Tibial nerve (tissue), 4 donors: ENCODE measurements around the gene MTCH1. TPM values are rescaled to one million over a fixed set of nuclear protein-coding genes. Genes with fewer than 3 reads are reported as not detected.
A peak's percentile ranks its signal among the peaks of the same experiment; 100 is the strongest.

Source experiments
- DNase-seq, 2 donors: peaks; one replicate each; pipeline ENCODE4 v3.0.0-alpha.2; 2019; ENCODE audit warnings: low spot score in 2 of 2
- H3K27ac ChIP-seq, 4 donors: fragments of 200-600 bp; sonication (generic) in 3 of 4; one replicate each; pipeline ENCODE4 v1.5.1; 2017 to 2019; ENCODE audit warnings: mild to moderate bottlenecking in 1 of 4
- H3K27me3 ChIP-seq, 2 donors: fragments of 200-600 bp; sonication (generic) in 1 of 2; one replicate each; pipeline versions ENCODE4 v1.5.1 to v1.6.0; 2017 to 2019
- H3K36me3 ChIP-seq, 3 donors: fragments of 200-600 bp; sonication (generic); one replicate each; pipeline ENCODE4 v1.5.1; 2018 to 2019
- H3K4me1 ChIP-seq, 4 donors: fragments of 200-600 bp; sonication (generic) in 3 of 4; one replicate each; pipeline ENCODE4 v1.5.1; 2017 to 2019
- H3K4me3 ChIP-seq, 4 donors: fragments of 200-600 bp; sonication (generic) in 3 of 4; one replicate each; pipeline ENCODE4 v1.5.1; 2017 to 2019; ENCODE audit warnings: mild to moderate bottlenecking in 1 of 4, moderate library complexity in 1 of 4
- H3K9me3 ChIP-seq, 4 donors: fragments of 200-600 bp; sonication (generic) in 3 of 4; one replicate each; pipeline ENCODE4 v1.5.1; 2017 to 2019
- EP300 ChIP-seq, 2 donors: sonication (generic); formaldehyde crosslinking; IDR thresholded peaks; one replicate each; pipeline ENCODE4 v1.6.1; 2017; ENCODE audit warnings: antibody characterized with exemption in 2 of 2, mild to moderate bottlenecking in 1 of 2
- POLR2A ChIP-seq, 2 donors: fragments of 450-650 bp; IDR thresholded peaks; one replicate each; pipeline ENCODE4 v1.6.1; 2017; ENCODE audit warnings: antibody characterized with exemption in 2 of 2, mild to moderate bottlenecking in 2 of 2, moderate library complexity in 2 of 2
- WGBS, 2 donors: methylation state at CpG; one replicate each; pipeline ENCODE4 v1.1.5; 2018; 5-methylcytosine and 5-hydroxymethylcytosine counted together
- total RNA-seq, 4 donors: library from RNA; depleted of rRNA; stranded (reverse); fragments of >200 nt; gene quantifications; one replicate each; pipeline ENCODE4 v1.1.0, GENCODE V29; 2016
- TF ChIP-seq, protein P1 (sequence below), 5 experiments: fragments of 200-600 bp in 3 of 5; fragments of 450-650 bp in 2 of 5; sonication (generic) in 3 of 5; IDR thresholded peaks; one replicate each; pipeline ENCODE4 v1.5.1; 2016 to 2019; ENCODE audit warnings: antibody characterized with exemption in 5 of 5, mild to moderate bottlenecking in 3 of 5, moderate library complexity in 2 of 5

Gene MTCH1
- total RNA-seq, 4 donors from 2014 or later: 277 to 347 (median 301) TPM

DNA sequence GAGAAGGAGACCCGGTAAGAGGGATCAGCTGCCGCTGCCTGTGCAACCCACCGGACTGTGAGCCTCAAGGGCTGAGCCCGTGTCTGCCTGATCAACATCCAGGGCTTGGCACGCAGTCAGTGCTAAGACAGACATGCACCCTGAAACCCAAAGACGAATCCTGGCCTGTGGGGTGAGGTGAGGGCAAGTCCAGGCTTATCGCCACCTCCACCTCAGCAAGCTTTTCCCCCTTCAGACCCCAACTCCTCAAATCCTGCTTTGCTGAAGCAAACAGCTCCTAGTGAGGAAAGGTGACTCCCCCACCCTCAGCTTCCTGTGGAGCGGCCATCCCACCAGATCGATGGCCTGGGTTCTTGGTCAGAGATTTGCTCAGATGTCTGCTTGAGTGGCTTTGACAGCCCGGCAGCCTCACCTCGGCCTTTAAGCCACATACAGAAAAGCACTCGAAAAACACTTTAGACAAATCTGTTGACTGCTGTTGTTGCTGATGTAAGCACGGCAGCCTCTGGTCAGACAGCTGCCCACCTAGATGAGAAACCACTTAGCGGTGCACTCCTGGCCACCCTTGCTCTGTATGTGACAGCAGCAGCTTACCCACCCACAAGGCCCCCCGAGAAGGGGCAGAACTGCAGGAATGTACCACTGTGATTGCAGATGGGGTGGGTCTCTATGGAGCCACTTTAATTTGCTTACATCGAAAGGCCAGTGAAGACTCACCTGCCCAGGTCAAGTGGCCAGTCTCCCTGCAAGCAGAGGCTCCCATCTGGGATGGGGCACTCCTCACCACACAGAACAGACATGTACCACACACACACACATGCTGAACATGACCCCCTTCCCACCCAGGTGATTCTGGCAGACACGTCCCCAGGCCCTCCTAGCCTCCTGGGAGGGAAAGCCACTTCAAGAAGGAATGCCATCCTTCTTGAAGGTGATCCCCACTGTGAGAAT, 14.8 kb downstream of the MTCH1 start:
- Histone ChIP-seq H3K4me1 (peaks cover 0 to 67% (median 4%) of the 10 kb centered on the region in 4 donors), H3K4me3 (no peak overlapping the region), H3K27me3 (no peaks in the 10 kb centered on the region), H3K9me3 (no peaks in the 10 kb centered on the region), H3K36me3 (peaks cover 21 to 100% (median 43%) of the 10 kb centered on the region in 3 donors), H3K27ac (peak overlapping the region in 3 of 4 donors; percentile 14 to 79 (median 75))
- TF ChIP-seq, protein P1, sequence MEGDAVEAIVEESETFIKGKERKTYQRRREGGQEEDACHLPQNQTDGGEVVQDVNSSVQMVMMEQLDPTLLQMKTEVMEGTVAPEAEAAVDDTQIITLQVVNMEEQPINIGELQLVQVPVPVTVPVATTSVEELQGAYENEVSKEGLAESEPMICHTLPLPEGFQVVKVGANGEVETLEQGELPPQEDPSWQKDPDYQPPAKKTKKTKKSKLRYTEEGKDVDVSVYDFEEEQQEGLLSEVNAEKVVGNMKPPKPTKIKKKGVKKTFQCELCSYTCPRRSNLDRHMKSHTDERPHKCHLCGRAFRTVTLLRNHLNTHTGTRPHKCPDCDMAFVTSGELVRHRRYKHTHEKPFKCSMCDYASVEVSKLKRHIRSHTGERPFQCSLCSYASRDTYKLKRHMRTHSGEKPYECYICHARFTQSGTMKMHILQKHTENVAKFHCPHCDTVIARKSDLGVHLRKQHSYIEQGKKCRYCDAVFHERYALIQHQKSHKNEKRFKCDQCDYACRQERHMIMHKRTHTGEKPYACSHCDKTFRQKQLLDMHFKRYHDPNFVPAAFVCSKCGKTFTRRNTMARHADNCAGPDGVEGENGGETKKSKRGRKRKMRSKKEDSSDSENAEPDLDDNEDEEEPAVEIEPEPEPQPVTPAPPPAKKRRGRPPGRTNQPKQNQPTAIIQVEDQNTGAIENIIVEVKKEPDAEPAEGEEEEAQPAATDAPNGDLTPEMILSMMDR (IDR thresholded peaks at IDR 0.05): no peak
- no peak for TF ChIP-seq POLR2A (IDR thresholded peaks at IDR 0.05)
- no peak for TF ChIP-seq EP300 (IDR thresholded peaks at IDR 0.05)
- WGBS, 2 donors: 82 to 85% methylated on average over 15 to 17 of the region's 17 CpGs
- no peak for DNase-seq

DNA sequence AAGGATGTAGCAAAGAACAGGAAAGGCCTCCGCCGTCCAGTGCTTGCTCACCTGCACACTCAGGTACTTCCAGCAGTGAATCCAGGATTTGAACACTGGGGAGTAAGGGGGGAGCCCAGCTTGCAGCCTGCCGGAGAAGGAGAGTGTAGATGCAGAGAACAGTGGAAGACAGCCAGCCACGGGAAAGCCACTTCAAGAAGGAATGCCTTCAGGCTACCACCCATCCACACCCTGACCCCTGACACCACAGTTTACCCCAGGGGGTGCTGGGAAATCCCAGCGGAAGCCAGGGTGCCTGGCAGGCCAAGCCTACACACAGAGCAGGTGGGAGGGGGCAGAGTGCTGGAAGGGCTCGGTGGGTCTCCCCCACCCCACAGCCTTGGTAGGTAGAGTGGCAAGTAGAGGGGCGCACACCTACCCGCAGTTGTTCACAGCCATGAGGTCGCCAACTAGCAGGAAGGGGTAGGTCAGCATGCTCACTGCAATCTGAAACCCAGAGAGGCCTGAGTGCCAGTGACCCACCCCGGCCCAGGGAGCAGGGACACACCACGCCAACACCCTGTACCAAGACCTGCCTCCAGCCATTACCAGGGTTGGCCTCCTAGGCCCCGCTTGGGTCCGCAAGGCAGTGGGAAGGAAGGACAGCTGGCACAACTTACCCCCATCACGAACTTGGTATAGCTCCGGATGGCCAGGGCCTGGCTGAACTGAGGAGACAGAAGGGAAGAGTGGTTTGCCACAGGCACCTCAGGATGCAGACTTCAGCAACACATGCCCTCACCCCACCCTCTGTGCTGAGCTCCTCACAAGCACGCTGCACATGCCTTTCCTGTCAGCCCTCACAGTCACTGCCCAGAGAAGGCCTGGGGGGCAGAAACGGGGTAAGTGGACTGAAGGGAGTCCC, 15.8 kb downstream of the MTCH1 start:
- Histone ChIP-seq H3K4me1 (peaks cover 0 to 60% (median 4%) of the 10 kb centered on the region in 4 donors), H3K9me3 (no peaks in the 10 kb centered on the region), H3K27me3 (no peaks in the 10 kb centered on the region), H3K27ac (peak overlapping the region in 2 of 4 donors; percentile 75 to 79), H3K4me3 (no peak overlapping the region), H3K36me3 (peaks cover 17 to 95% (median 34%) of the 10 kb centered on the region in 3 donors)
- TF ChIP-seq EP300 (IDR thresholded peaks at IDR 0.05) (no peak), POLR2A (IDR thresholded peaks at IDR 0.05) (no peak)
- TF ChIP-seq, protein P1 (IDR thresholded peaks at IDR 0.05): no peak
- WGBS, 2 donors: 80 to 83% methylated on average over 17 of the region's 17 CpGs
- no peak for DNase-seq

DNA sequence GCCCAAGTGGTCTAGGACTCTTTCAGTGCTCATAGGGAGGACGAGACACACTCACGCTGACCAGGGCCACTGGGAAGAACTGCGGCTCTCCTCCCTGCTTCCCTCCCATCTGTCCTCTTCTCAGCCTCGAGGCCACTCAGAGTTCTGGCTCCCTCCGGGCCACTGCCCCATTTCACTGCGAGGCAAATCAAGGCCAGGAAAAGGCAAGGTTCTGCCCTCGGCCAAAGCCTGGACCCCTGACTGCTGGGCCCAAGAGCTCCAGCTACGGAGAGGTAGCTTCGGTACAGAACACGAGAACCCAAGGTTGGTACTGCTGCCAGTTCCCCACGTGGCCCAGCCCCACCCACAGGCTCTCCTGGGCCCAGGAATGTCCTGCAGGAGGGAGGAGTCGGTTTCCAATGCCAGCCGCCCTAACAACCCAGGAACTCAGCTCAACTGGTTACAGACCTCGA, 16.7 kb downstream of the MTCH1 start:
- Histone ChIP-seq H3K36me3 (peaks cover 12 to 86% (median 34%) of the 10 kb centered on the region in 3 donors), H3K9me3 (no peaks in the 10 kb centered on the region), H3K4me1 (peaks cover 0 to 60% (median 5%) of the 10 kb centered on the region in 4 donors), H3K4me3 (no peak overlapping the region), H3K27ac (peak overlapping the region; percentile 13 to 79 (median 64)), H3K27me3 (no peaks in the 10 kb centered on the region)
- no peak for DNase-seq
- TF ChIP-seq, protein P1 (IDR thresholded peaks at IDR 0.05): no peak
- whole genome bisulfite sequencing, 2 donors: 69 to 83% methylated on average over 10 to 14 of the region's 14 CpGs

DNA sequence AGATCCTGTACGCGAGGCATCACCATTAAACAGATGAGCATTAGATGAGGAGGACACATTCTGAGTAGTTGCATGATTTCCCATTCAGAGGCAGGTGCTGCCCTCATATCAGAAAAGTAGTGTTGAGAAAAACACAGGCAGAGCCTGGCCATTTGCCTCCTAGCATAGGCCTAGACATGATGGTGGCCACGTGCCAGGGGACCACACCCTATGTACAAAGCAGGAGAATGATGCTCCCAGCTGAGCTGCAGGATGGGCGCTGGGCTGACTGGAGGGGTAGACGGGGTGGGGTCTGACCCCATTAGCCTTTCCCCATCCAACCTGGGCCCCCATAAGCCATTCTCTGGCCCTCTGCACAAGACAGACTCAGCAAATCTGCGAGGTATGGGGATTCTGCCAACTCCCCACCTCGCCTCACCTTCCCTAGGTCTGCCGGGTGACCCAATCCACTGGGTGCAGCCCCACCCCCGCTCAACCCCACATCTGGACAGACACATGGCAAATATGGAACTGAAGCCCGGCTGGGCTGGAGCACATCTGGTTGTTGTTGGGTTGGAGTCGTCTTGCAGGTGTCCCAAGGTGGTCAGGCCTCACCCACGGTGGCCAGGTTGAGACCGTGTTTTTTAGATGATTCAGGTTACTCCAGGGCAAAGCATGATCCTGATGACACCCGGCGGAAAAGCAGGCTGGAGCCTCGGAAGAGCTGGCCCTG, 17.6 kb downstream of the MTCH1 start:
- 71 to 78% methylated on average over 14 of the region's 16 CpGs for WGBS, 2 donors
- Histone ChIP-seq H3K27me3 (no peaks in the 10 kb centered on the region), H3K27ac (peak overlapping the region in 3 of 4 donors; percentile 13 to 79 (median 70)), H3K36me3 (peaks cover 12 to 77% (median 34%) of the 10 kb centered on the region in 3 donors), H3K4me1 (peaks cover 0 to 62% (median 8%) of the 10 kb centered on the region in 4 donors), H3K9me3 (no peaks in the 10 kb centered on the region), H3K4me3 (no peak overlapping the region)
- peak; percentile 69 to 74 for DNase-seq
- TF ChIP-seq, protein P1 (IDR thresholded peaks at IDR 0.05): no peak
- TF ChIP-seq EP300 (IDR thresholded peaks at IDR 0.05): peak in 1 of 2 donors; percentile 10
